Sigmoid colon (tissue), 4 donors: Measurements from ENCODE around the gene SEC16B.

Experiments
- CTCF ChIP-seq, 4 experiments: fragments of 450-650 bp in 3 of 4; fragments of 200-600 bp in 1 of 4; IDR thresholded peaks; one replicate each; pipeline ENCODE4 v1.5.1; 2016 to 2019; ENCODE audit warnings: antibody characterized with exemption in 4 of 4, mild to moderate bottlenecking in 3 of 4, moderate library complexity in 2 of 4
- POLR2A ChIP-seq, 2 donors: fragments of 450-650 bp; IDR thresholded peaks; one replicate each; pipeline ENCODE4 v1.6.1; 2016; ENCODE audit warnings: antibody characterized with exemption in 2 of 2, mild to moderate bottlenecking in 2 of 2, moderate library complexity in 2 of 2
- POLR2AphosphoS5 ChIP-seq, 4 donors: sonication (generic); formaldehyde crosslinking; IDR thresholded peaks; one replicate each; pipeline ENCODE4 v1.6.1; 2017; ENCODE audit warnings: antibody characterized with exemption in 4 of 4

- TF ChIP-seq CTCF (IDR thresholded peaks at IDR 0.05) (no peak), POLR2A (IDR thresholded peaks at IDR 0.05) (no peak), POLR2AphosphoS5 (IDR thresholded peaks at IDR 0.05) (no peak)
These were observed 32.6 kb downstream of the SEC16B start for GRCh38 chr1:177937174-177937770.
